Activated naive CD8-positive, alpha-beta T cell treated with anti-CD3 and anti-CD28 coated beads, Interleukin-2, amount 10 ng/mL, durations not matched to agents 7 days and 5 days (primary cell): ENCODE measurements around the gene THYN1. TPM values are rescaled to one million over a fixed set of nuclear protein-coding genes. Genes with fewer than 3 reads are reported as not detected.
"Not testable (repeated sequence)": the region's sequence is repeated elsewhere in the genome, so short reads cannot be mapped to it uniquely, and the experiment has no call there.

Source experiments
- ATAC-seq: fragments of 150-1000 bp; cut with Tn5 transposase; one replicate; pipeline ENCODE4 v1.10.0; 2021; ENCODE audit warnings: low read depth, moderate library complexity
- POLR2A ChIA-PET: fragments of 350-600 bp; sonication (Branson Sonifier 250); formaldehyde crosslinking; loops from one replicate; lab custom pipeline; 2021; ENCODE audit warnings: antibody characterized with exemption; lab: Charles Lee
- DNase-seq: peaks from one replicate; pipeline ENCODE4 v3.0.0; 2021
- H3K27ac Mint-ChIP-seq: one replicate; pipeline ENCODE4 v1.8.0; 2022; ENCODE audit warnings: mild to moderate bottlenecking, mixed read lengths
- H3K27me3 Mint-ChIP-seq: one replicate; pipeline ENCODE4 v1.8.0; 2022; ENCODE audit warnings: mild to moderate bottlenecking, moderate library complexity, mixed read lengths
- H3K36me3 Mint-ChIP-seq: one replicate; pipeline ENCODE4 v1.8.0; 2021; ENCODE audit warnings: mild to moderate bottlenecking, mixed read lengths
- H3K4me1 Mint-ChIP-seq: one replicate; pipeline ENCODE4 v1.8.0; 2021; ENCODE audit warnings: mixed read lengths
- H3K4me3 Mint-ChIP-seq: one replicate; pipeline ENCODE4 v1.8.0; 2022; ENCODE audit warnings: mild to moderate bottlenecking, moderate library complexity, mixed read lengths
- H3K9me3 Mint-ChIP-seq: one replicate; pipeline ENCODE4 v1.8.0; 2021; ENCODE audit warnings: mixed read lengths
- total RNA-seq, 2 experiments: library from RNA; stranded (reverse); gene quantifications; one replicate each; pipeline ENCODE4 v1.2.3, GENCODE V29; 2021

The THYN1 gene
- total RNA-seq, 2 experiments from 2014 or later = 65.8 to 66.8 TPM

GRCh38 chr11:134267966-134268365 is 14.8 kb upstream of the THYN1 start:
- Mint-ChIP-seq H3K9me3 (no peaks in the 10 kb centered on the region), H3K36me3 (no peaks in the 10 kb centered on the region), H3K27ac (no peak overlapping the region), H3K4me1 (peaks cover 19% of the 10 kb centered on the region), H3K4me3 (no peak overlapping the region), H3K27me3 (no peaks in the 10 kb centered on the region)
- no peak for ATAC-seq
- POLR2A ChIA-PET = no interaction called here
- no peak for DNase-seq

- Mint-ChIP-seq H3K4me3 (no peak overlapping the region), H3K27me3 (no peaks in the 10 kb centered on the region), H3K27ac (no peak overlapping the region), H3K36me3 (no peaks in the 10 kb centered on the region), H3K4me1 (peaks cover 19% of the 10 kb centered on the region), H3K9me3 (no peaks in the 10 kb centered on the region)
- POLR2A ChIA-PET = no interaction called here
- DNase-seq (no peak), ATAC-seq (no peak)
These were observed 14.3 kb upstream of the THYN1 start for GRCh38 chr11:134267461-134267860.

- ATAC-seq (no peak), DNase-seq (no peak)
- Mint-ChIP-seq H3K4me1 (peaks cover 17% of the 10 kb centered on the region), H3K27ac (no peak overlapping the region), H3K9me3 (no peaks in the 10 kb centered on the region), H3K4me3 (no peak overlapping the region), H3K36me3 (no peaks in the 10 kb centered on the region), H3K27me3 (no peaks in the 10 kb centered on the region)
- POLR2A ChIA-PET = no interaction called here
These were observed 13.7 kb upstream of the THYN1 start for GRCh38 chr11:134266841-134267251.

DNA sequence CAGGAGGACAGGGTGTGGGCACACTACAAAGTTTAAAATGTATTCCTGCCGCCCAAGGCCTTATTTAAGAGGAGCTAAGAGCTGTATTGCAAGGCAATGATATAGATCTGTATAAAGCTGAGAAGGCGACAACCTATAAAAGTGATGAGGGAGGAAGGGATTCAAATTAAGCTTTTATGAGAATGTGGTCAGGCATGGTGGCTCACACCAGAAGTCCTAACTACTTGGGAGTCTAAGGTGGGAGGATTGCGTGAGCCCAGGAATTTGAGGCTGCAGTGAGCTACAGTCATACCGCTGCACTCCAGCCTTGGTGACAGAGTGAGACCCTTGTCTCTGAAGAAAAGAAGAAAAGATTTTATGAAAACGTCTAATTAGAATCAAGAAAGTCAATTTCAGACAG is 13.3 kb upstream of the THYN1 start:
- POLR2A ChIA-PET = no interaction called here
- H3K27ac Mint-ChIP-seq = no peak overlapping the region
- H3K4me1 Mint-ChIP-seq = peaks cover 17% of the 10 kb centered on the region
- DNase-seq (no peak), ATAC-seq (no peak)
- H3K9me3 Mint-ChIP-seq = no peaks in the 10 kb centered on the region
- H3K36me3 Mint-ChIP-seq = no peaks in the 10 kb centered on the region
- no peaks in the 10 kb centered on the region for H3K27me3 Mint-ChIP-seq
- no peak overlapping the region for H3K4me3 Mint-ChIP-seq

- Mint-ChIP-seq H3K36me3 (peaks cover 1% of the 10 kb centered on the region), H3K9me3 (no peaks in the 10 kb centered on the region), H3K4me1 (peaks cover 10% of the 10 kb centered on the region), H3K4me3 (no peak overlapping the region), H3K27me3 (no peaks in the 10 kb centered on the region), H3K27ac (no peak overlapping the region)
- POLR2A ChIA-PET = no interaction called here
- no peak for ATAC-seq
- no peak for DNase-seq
These were observed 12.0 kb upstream of the THYN1 start for GRCh38 chr11:134264966-134265764.

DNA sequence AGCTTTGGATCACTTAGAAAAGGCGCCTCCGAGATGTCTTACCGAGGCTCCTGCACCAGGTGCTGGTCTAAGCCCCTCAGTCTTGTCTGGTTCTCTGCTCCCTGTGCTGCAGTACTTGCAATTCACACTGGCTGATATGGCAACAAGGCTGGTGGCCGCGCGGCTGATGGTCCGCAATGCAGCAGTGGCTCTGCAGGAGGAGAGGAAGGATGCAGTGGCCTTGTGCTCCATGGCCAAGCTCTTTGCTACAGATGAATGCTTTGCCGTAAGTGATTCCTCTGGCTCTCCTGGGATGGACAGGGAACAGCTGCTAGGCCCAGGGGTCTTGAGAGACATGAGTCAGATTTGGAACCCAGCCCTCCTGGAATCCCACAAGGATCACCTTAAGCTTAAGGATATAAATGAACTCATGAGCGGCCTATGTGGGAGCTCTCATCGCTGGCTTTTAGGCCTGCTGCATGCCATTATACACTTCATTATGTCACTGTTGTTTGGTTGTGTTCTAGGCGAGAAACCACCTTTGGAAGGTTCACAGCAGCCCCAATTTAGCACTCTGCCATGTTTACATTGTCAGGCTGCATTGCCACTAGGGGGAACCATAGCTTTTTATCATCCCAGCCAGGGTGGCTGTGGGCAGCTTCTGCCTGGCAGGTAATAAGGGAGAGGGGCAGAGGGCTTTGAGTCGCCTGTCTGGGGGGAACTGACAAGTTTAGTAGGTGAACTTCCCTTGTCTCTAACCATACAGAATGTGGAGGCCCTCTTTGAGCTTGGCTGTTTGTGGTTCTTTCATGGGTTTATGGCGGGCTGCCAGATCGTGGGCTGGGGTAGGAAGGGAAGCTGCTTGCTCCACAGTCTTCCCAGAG is 8.7 kb upstream of the THYN1 start:
- Mint-ChIP-seq H3K4me3 (no peak overlapping the region), H3K36me3 (peaks cover 5% of the 10 kb centered on the region), H3K4me1 (peaks cover 15% of the 10 kb centered on the region), H3K9me3 (no peaks in the 10 kb centered on the region), H3K27me3 (no peaks in the 10 kb centered on the region), H3K27ac (no peak overlapping the region)
- peak; percentile 61 for ATAC-seq
- DNase-seq = no peak
- POLR2A ChIA-PET = interaction anchor here (1.2 to 2.2 kb wide), 5 partner anchors 8 to 36 kb away, joined by 3 to 9 read pairs (median 4); partner anchors contain the start of gene GLB1L3

DNA sequence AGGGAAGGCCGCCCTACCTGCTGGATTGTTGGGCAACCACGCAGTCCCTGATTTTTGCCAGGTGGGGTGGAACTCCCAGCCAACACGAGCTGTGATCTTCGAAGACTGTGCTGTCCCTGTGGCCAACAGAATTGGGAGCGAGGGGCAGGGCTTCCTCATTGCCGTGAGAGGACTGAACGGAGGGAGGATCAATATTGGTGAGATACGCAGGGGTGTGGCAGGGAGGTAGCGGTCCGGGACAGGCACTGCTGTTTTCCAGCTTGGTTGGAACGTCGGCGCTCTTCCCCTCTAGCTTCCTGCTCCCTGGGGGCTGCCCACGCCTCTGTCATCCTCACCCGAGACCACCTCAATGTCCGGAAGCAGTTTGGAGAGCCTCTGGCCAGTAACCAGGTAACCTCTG is 7.8 kb upstream of the THYN1 start:
- POLR2A ChIA-PET = interaction anchor here (0.6 to 2.2 kb wide), 5 partner anchors 9 to 37 kb away, joined by 3 to 9 read pairs (median 4); partner anchors contain the start of genes GLB1L3 and NCAPD3
- Mint-ChIP-seq H3K4me1 (peaks cover 15% of the 10 kb centered on the region), H3K36me3 (peaks cover 5% of the 10 kb centered on the region), H3K9me3 (no peaks in the 10 kb centered on the region), H3K4me3 (no peak overlapping the region), H3K27ac (no peak overlapping the region), H3K27me3 (no peaks in the 10 kb centered on the region)
- ATAC-seq = no peak
- no peak for DNase-seq

- Mint-ChIP-seq H3K9me3 (no peaks in the 10 kb centered on the region), H3K4me1 (peaks cover 19% of the 10 kb centered on the region), H3K4me3 (no peak overlapping the region), H3K36me3 (peaks cover 5% of the 10 kb centered on the region), H3K27me3 (no peaks in the 10 kb centered on the region), H3K27ac (no peak overlapping the region)
- DNase-seq = no peak
- POLR2A ChIA-PET = interaction anchor here (0.6 to 2.2 kb wide), 4 partner anchors 9 to 37 kb away, joined by 3 to 9 read pairs (median 6); partner anchors contain the start of genes GLB1L3 and NCAPD3
- ATAC-seq = no peak
These were observed 7.4 kb upstream of the THYN1 start for GRCh38 chr11:134260503-134260902.

DNA sequence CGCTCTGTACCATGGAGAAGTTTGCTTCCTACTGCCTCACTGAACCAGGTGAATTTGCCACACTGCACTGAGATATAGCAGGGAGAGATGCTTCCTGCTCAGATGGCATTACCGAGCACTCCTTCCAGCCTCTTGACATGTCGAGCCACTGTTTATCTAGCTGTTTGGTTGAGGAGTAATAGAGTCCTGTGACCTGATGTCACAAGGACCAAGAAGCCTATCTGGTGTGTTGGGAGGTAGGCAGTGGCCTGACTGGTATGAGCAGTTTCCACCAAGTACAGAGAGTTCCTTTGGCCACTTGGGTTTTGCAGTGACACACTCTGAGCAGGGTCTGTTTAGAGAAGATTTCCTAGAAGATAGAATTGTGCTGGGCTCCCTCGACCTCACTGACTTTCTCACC is 5.4 kb upstream of the THYN1 start:
- POLR2A ChIA-PET = no interaction called here
- Mint-ChIP-seq H3K36me3 (peaks cover 5% of the 10 kb centered on the region), H3K27me3 (no peaks in the 10 kb centered on the region), H3K9me3 (no peaks in the 10 kb centered on the region), H3K27ac (no peak overlapping the region), H3K4me1 (peaks cover 32% of the 10 kb centered on the region), H3K4me3 (no peak overlapping the region)
- no peak for DNase-seq
- ATAC-seq = no peak

GRCh38 chr11:134257101-134257500 is 3.9 kb upstream of the THYN1 start:
- Mint-ChIP-seq H3K4me3 (no peak overlapping the region), H3K4me1 (peaks cover 38% of the 10 kb centered on the region), H3K9me3 (no peaks in the 10 kb centered on the region), H3K27ac (no peak overlapping the region), H3K27me3 (no peaks in the 10 kb centered on the region), H3K36me3 (peaks cover 5% of the 10 kb centered on the region)
- DNase-seq = no peak
- ATAC-seq = no peak
- POLR2A ChIA-PET = no interaction called here

DNA sequence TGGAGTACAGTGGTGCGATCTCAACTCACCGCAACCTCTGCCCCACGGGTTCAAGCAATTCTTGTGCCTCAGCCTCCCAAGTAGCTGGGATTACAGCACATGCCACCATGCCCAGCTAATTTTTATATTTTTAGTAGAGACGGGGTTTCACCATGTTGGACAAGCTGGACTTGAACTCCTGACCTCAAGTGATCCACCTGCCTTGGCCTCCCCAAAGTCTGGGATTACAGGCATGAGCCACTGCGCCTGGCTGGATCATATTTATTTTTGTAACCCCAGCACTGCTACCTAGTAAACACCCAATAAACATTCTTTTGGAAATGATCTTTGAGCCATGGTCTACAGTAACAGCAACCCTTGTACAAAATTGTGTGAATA is 2.0 kb upstream of the THYN1 start:
- not testable (repeated sequence) for H3K36me3 Mint-ChIP-seq, ATAC-seq, H3K27ac Mint-ChIP-seq, DNase-seq, H3K9me3 Mint-ChIP-seq, H3K27me3 Mint-ChIP-seq
- peak overlapping the region; percentile 36 for H3K4me3 Mint-ChIP-seq
- POLR2A ChIA-PET = interaction anchor here (1.1 to 2.5 kb wide), 3 partner anchors 9 to 31 kb away, joined by 3 to 19 read pairs (median 15); partner anchors contain the start of genes GLB1L3, NCAPD3 and VPS26B
- peaks cover 39% of the 10 kb centered on the region for H3K4me1 Mint-ChIP-seq

GRCh38 chr11:134254433-134255183 is 1.5 kb upstream of the THYN1 start:
- Mint-ChIP-seq H3K36me3 (peaks cover 4% of the 10 kb centered on the region), H3K4me3 (peak overlapping the region; percentile 90), H3K27ac (no peak overlapping the region), H3K27me3 (no peaks in the 10 kb centered on the region), H3K4me1 (peaks cover 39% of the 10 kb centered on the region), H3K9me3 (no peaks in the 10 kb centered on the region)
- DNase-seq (no peak), ATAC-seq (no peak)
- POLR2A ChIA-PET = interaction anchor here (0.6 to 2.5 kb wide), 4 partner anchors 10 to 306 kb away, joined by 3 to 19 read pairs (median 9); partner anchors contain the start of genes GLB1L3, NCAPD3 and VPS26B
